ENCODE data around the gene TADA2B. TPM values are rescaled to one million over a fixed set of nuclear protein-coding genes. Genes with fewer than 3 reads are reported as not detected.

The TADA2B gene
- total and polyA plus RNA-seq, 9 of the 15 experiments (the other 6 are each of a cell fraction or from before 2014, with no cell fraction given): 0.55 to 12.2 (median 7.5) TPM

DNA sequence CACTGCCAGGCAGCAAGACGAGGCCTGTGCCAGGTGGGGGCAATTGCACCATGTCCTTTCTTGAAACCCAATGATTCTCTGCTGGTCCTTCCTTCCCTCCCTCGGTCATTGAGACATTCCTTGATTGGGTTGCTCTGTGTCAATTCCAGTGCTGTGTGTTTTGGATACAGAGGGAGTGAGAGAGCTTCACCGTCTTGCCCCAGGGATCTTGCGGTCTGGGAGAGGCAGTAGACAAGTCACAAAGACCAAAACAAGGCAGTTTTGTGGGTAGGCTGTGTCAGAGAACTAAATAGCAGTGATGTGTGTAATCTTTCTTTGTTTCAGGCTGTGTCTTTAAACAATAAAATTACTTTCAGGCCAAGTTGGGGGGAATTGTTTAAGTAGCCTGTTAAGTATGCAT lies 38.8 kb upstream of the TADA2B start:
- Histone ChIP-seq H3K9ac (ENCODE audit: insufficient read depth in 1 of 2, low read depth in 2 of 2, low read length in 2 of 2) (no peak overlapping the region), H3K27me3 (ENCODE audit: control insufficient read depth in 2 of 2, insufficient read depth in 2 of 2, low read length in 2 of 2) (no peaks in the 10 kb centered on the region), H3K4me3 (no peak overlapping the region), H3K4me1 (replicated peaks in 1 of 2; ENCODE audit: control insufficient read depth in 2 of 2, insufficient read depth in 2 of 2, low read length in 2 of 2) (peaks cover under 1 to 4% of the 10 kb centered on the region in 2 experiments; a peak in 3 of 5 replicates), H3K79me2 (ENCODE audit: control insufficient read depth, insufficient read depth, low read length) (no peaks in the 10 kb centered on the region), H3K9me1 (ENCODE audit: control insufficient read depth, insufficient read depth, low read length) (no peaks in the 10 kb centered on the region), H3K36me3 (ENCODE audit: control insufficient read depth, insufficient read depth, low read length) (peaks cover 95% of the 10 kb centered on the region), H3K9me3 (replicated peaks; ENCODE audit: control insufficient read depth, insufficient read depth, low read depth, low read length) (no peaks in the 10 kb centered on the region), H4K20me1 (replicated peaks; ENCODE audit: control insufficient read depth, insufficient read depth, low read length) (0 out of 2 replicates have a peak, but pooled peaks cover 5% of the 10 kb centered on the region), H2AFZ (ENCODE audit: low read depth, low read length) (no peak overlapping the region), H3K4me2 (ENCODE audit: insufficient read depth, low read length) (no peak overlapping the region), H3K27ac (ENCODE audit: extremely low read depth, low read depth, low read length) (no peak overlapping the region)
- in situ Hi-C loops (cut with MboI): no loop called here
- no peak for TF ChIP-seq FOXP4 (CRISPR knock-in tag; IDR thresholded peaks at IDR 0.05; ENCODE audit: borderline replicate concordance)
- TF ChIP-seq ESRRA (IDR thresholded peaks at IDR 0.05; ENCODE audit: borderline replicate concordance, low read depth): no peak
- no peak for TF ChIP-seq KDM2B (CRISPR knock-in tag; IDR thresholded peaks at IDR 0.05)
- TF ChIP-seq FOXO4 (CRISPR knock-in tag; IDR thresholded peaks at IDR 0.05): no peak
- TF ChIP-seq ZSCAN29 (IDR thresholded peaks at IDR 0.05): no peak
- no peak for TF ChIP-seq SRSF9 (IDR thresholded peaks at IDR 0.05; ENCODE audit: borderline replicate concordance, low read depth, low read length)
- no peak for TF ChIP-seq RNF2 (IDR thresholded peaks at IDR 0.05)
- TF ChIP-seq HDAC3 (IDR thresholded peaks at IDR 0.05; ENCODE audit: borderline replicate concordance, partially characterized antibody): no peak
- TF ChIP-seq ZNF3 (CRISPR knock-in tag; IDR thresholded peaks at IDR 0.05): no peak
- no peak for TF ChIP-seq NR1H2 (CRISPR knock-in tag; IDR thresholded peaks at IDR 0.05)
- no peak for DNase-seq (ENCODE audit: extremely low read depth in 1 of 4, low spot score in 3 of 4)
- BruUV-seq (replicated peaks): no TSS peak
- ChIA-PET CTCF (ENCODE audit: low intra/inter-chr PET ratio) (no interaction called here), POLR2A (interaction anchor here (0.8 kb wide), 1 partner anchor 16 kb away, joined by 3 read pairs; no protein-coding TSS in a partner anchor)
- WGBS (ENCODE audit: insufficient coverage, low coverage, missing lambda C conversion rate): 86% methylated on average over 4 of the region's 4 CpGs
- no peak for FAIRE-seq
- ATAC-seq: no peak
- intact Hi-C loops (cut with micrococcal nuclease): no loop called here

All from K562 (cell line).